Keratinocyte (primary cell): Measurements from ENCODE around the gene LYZL2.

Experiments
- CTCF ChIP-seq, 3 experiments: IDR thresholded peaks in 1 of 3; conservative IDR thresholded peaks in 1 of 3; optimal IDR thresholded peaks in 1 of 3; 2 replicates in 2 of 3; 3 replicates in 1 of 3; pipeline versions ENCODE3 to v1.5.1; 2011; ENCODE audit warnings: low read length in 3 of 3, mild to moderate bottlenecking in 3 of 3, moderate library complexity in 2 of 3, control low read depth in 1 of 3, inconsistent platforms in 1 of 3; ENCODE audit not compliant: insufficient read depth in 2 of 3; ENCODE audit errors: extremely low read depth in 1 of 3
- EZH2 ChIP-seq: IDR thresholded peaks from one replicate; pipeline ENCODE4 v1.6.1; 2012; ENCODE audit warnings: inconsistent platforms, mild to moderate bottlenecking, low read length, moderate library complexity

DNA sequence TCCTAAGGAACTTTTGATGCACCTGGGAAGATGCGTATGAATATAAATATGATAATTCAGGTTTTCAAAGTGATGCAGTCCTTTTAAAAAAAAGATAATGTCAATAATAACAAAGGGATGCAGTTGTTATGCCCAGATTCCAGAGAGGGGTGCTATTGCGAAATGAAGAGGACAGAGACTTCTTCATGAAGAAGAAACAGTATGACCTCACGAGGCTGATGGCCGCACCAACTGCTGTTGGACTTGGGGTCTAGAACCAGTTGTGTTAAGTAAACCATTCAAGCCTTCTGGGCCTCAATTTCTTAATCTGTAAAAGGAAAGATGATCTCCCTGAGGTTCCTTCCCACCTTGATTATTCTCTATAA, 55.1 kb downstream of the LYZL2 start:
- TF ChIP-seq CTCF (optimal IDR thresholded peaks at IDR 0.05 in 1 of 3, IDR thresholded peaks at IDR 0.05 in 1 of 3, conservative IDR thresholded peaks at IDR 0.05 in 1 of 3; ENCODE audit: extremely low read depth in 1 of 3, insufficient read depth in 2 of 3, low read length in 3 of 3) (no peak), EZH2 (no peak)
